Ishikawa (cell line): ENCODE results near the gene IFNL3.

Experiments
- FOXM1 ChIP-seq: IDR thresholded peaks from 2 replicates; pipeline ENCODE4 v1.6.1; 2012; ENCODE audit warnings: low read depth, borderline replicate concordance
- RAD21 ChIP-seq: IDR thresholded peaks from 2 replicates; pipeline ENCODE4 v1.6.1; 2012; ENCODE audit warnings: low read depth
- REST ChIP-seq: IDR thresholded peaks from 2 replicates; pipeline ENCODE4 v1.6.1; 2012; ENCODE audit warnings: low read depth, mild to moderate bottlenecking

DNA sequence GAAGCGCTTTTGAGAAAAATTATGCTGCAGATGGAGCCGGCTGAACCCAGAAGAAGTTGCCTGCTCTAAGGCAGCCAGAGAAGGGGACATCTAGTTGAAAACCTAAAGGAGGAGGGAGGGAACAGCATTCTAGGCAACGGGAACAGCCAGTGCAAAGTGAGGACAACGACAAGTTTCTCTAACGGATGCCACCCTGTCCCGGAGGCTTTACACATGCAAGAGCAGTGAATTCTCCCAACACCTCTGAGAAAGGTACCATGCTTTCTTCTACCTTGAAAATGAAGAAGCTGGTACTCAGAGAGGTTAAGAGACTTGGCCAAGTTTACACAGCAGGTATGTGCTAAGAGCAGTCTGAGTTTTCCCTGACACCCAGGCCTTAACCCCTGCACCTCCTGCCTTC, 5.9 kb downstream of the IFNL3 start:
- TF ChIP-seq RAD21 = no peak
- TF ChIP-seq REST = no peak
- TF ChIP-seq FOXM1 = no peak
